Activated CD4-positive, alpha-beta T cell treated with anti-CD3 and anti-CD28 coated beads, Interleukin-2, amount 10 ng/mL, durations not matched to agents 24 days and 14 days (primary cell): ENCODE results near the gene DPY19L1. TPM values are rescaled to one million over a fixed set of nuclear protein-coding genes. Genes with fewer than 3 reads are reported as not detected.
"Not testable (repeated sequence)": the region's sequence is repeated elsewhere in the genome, so short reads cannot be mapped to it uniquely, and the experiment has no call there.

Experiments used
- DNase-seq: peaks from one replicate; pipeline ENCODE4 v3.0.0; 2022
- H3K27ac Mint-ChIP-seq: one replicate; pipeline ENCODE4 v1.8.0; 2022; ENCODE audit warnings: mild to moderate bottlenecking, mixed read lengths
- H3K27me3 Mint-ChIP-seq: one replicate; pipeline ENCODE4 v1.8.0; 2022; ENCODE audit warnings: mixed read lengths
- H3K36me3 Mint-ChIP-seq: one replicate; pipeline ENCODE4 v1.8.0; 2022; ENCODE audit warnings: low read depth, mild to moderate bottlenecking, mixed read lengths
- H3K4me1 Mint-ChIP-seq: one replicate; pipeline ENCODE4 v1.8.0; 2021; ENCODE audit warnings: mixed read lengths
- H3K4me3 Mint-ChIP-seq: one replicate; pipeline ENCODE4 v1.8.0; 2022; ENCODE audit warnings: mild to moderate bottlenecking, moderate library complexity, mixed read lengths
- H3K9me3 Mint-ChIP-seq: one replicate; pipeline ENCODE4 v1.8.0; 2021; ENCODE audit warnings: mixed read lengths
- intact Hi-C: fragments of 100-400 bp; cut with micrococcal nuclease; formaldehyde crosslinking; loops from one replicate; pipeline ENCODE4 v1.15.1; 2023
- total RNA-seq: library from RNA; stranded (reverse); gene quantifications from 2 replicates; pipeline ENCODE4 v1.2.3, GENCODE V29; 2022

Gene DPY19L1
- total RNA-seq, 1 donor from 2014 or later, result 11.1 TPM

- H3K36me3 Mint-ChIP-seq, intact Hi-C loops, DNase-seq, H3K27ac Mint-ChIP-seq, H3K4me1 Mint-ChIP-seq, H3K4me3 Mint-ChIP-seq, H3K9me3 Mint-ChIP-seq: not testable (repeated sequence)
- H3K27me3 Mint-ChIP-seq, result peaks cover 27% of the 10 kb centered on the region
Measured at GRCh38 chr7:35043301-35043700, 6.0 kb upstream of the DPY19L1 start.

GRCh38 chr7:35040906-35041305 is 3.6 kb upstream of the DPY19L1 start:
- peak; percentile 18 for DNase-seq
- intact Hi-C loops, result no loop called here

GRCh38 chr7:35039343-35039742 is 2.1 kb upstream of the DPY19L1 start:
- Mint-ChIP-seq H3K27ac (no peak overlapping the region), H3K4me1 (peaks cover 24% of the 10 kb centered on the region), H3K9me3 (no peaks in the 10 kb centered on the region), H3K27me3 (peaks cover 29% of the 10 kb centered on the region), H3K36me3 (no peaks in the 10 kb centered on the region), H3K4me3 (no peak overlapping the region)
- intact Hi-C loops, result loop anchor here (5.0 to 10.0 kb wide), 3 partner anchors 65 to 1113 kb away; partner anchors contain the start of genes EEPD1 and SEPTIN7
- peak; percentile 53 for DNase-seq

More at GRCh38 chr7:35040906-35041305, 3.6 kb upstream of the DPY19L1 start:
- H3K27ac Mint-ChIP-seq, result no peak overlapping the region
- H3K4me3 Mint-ChIP-seq, result no peak overlapping the region
- peaks cover 29% of the 10 kb centered on the region for H3K27me3 Mint-ChIP-seq
- no peaks in the 10 kb centered on the region for H3K9me3 Mint-ChIP-seq
- no peaks in the 10 kb centered on the region for H3K36me3 Mint-ChIP-seq
- H3K4me1 Mint-ChIP-seq, result peaks cover 12% of the 10 kb centered on the region

GRCh38 chr7:35038354-35038753 is 1.1 kb upstream of the DPY19L1 start:
- peak overlapping the region; percentile 78 for H3K27ac Mint-ChIP-seq
- H3K4me3 Mint-ChIP-seq, result peak overlapping the region; percentile 86
- peak; percentile 54 for DNase-seq
- no peaks in the 10 kb centered on the region for H3K9me3 Mint-ChIP-seq
- H3K27me3 Mint-ChIP-seq, result peaks cover 29% of the 10 kb centered on the region
- no peaks in the 10 kb centered on the region for H3K36me3 Mint-ChIP-seq
- intact Hi-C loops, result loop anchor here (5.0 to 10.0 kb wide), 3 partner anchors 64 to 1114 kb away; partner anchors contain the start of genes EEPD1 and SEPTIN7
- peaks cover 24% of the 10 kb centered on the region for H3K4me1 Mint-ChIP-seq

- peaks cover 27% of the 10 kb centered on the region for H3K27me3 Mint-ChIP-seq
- intact Hi-C loops, result loop anchor here (2.0 to 10.0 kb wide), 5 partner anchors 63 to 1115 kb away; partner anchors contain the start of genes EEPD1, HERPUD2 and SEPTIN7
- no peaks in the 10 kb centered on the region for H3K36me3 Mint-ChIP-seq
- peak overlapping the region; percentile 78 for H3K27ac Mint-ChIP-seq
- H3K9me3 Mint-ChIP-seq, result no peaks in the 10 kb centered on the region
- H3K4me1 Mint-ChIP-seq, result peaks cover 24% of the 10 kb centered on the region
- peak overlapping the region; percentile 86 for H3K4me3 Mint-ChIP-seq
- peak; percentile 97 for DNase-seq
Measured at GRCh38 chr7:35037526-35038341, 449 bp upstream of the DPY19L1 start.

GRCh38 chr7:35036361-35037171 is 719 bp downstream of the DPY19L1 start:
- Mint-ChIP-seq H3K27me3 (peaks cover 24% of the 10 kb centered on the region), H3K4me3 (peak overlapping the region; percentile 98), H3K4me1 (peaks cover 24% of the 10 kb centered on the region), H3K9me3 (no peaks in the 10 kb centered on the region), H3K36me3 (no peaks in the 10 kb centered on the region), H3K27ac (peak overlapping the region; percentile 96)
- DNase-seq, result peak; percentile 80
- intact Hi-C loops, result loop anchor here (1.0 to 10.0 kb wide), 6 partner anchors 44 to 1116 kb away; partner anchors contain the start of genes EEPD1, HERPUD2 and SEPTIN7

GRCh38 chr7:35035511-35035961 is 1.7 kb downstream of the DPY19L1 start:
- peaks cover 24% of the 10 kb centered on the region for H3K4me1 Mint-ChIP-seq
- peak overlapping the region; percentile 98 for H3K4me3 Mint-ChIP-seq
- DNase-seq, result peak; percentile 78
- no peaks in the 10 kb centered on the region for H3K36me3 Mint-ChIP-seq
- peaks cover 18% of the 10 kb centered on the region for H3K27me3 Mint-ChIP-seq
- H3K9me3 Mint-ChIP-seq, result no peaks in the 10 kb centered on the region
- intact Hi-C loops, result loop anchor here (5.0 to 10.0 kb wide), 3 partner anchors 61 to 1117 kb away; partner anchors contain the start of genes EEPD1 and SEPTIN7
- peak overlapping the region; percentile 96 for H3K27ac Mint-ChIP-seq

- no peak overlapping the region for H3K4me3 Mint-ChIP-seq
- H3K27ac Mint-ChIP-seq, result no peak overlapping the region
- peaks cover 10% of the 10 kb centered on the region for H3K27me3 Mint-ChIP-seq
- no peak for DNase-seq
- H3K36me3 Mint-ChIP-seq, result no peaks in the 10 kb centered on the region
- H3K9me3 Mint-ChIP-seq, result no peaks in the 10 kb centered on the region
- intact Hi-C loops, result loop anchor here (10.0 kb wide), 1 partner anchor 57 kb away; no protein-coding TSS in a partner anchor
- H3K4me1 Mint-ChIP-seq, result peaks cover 20% of the 10 kb centered on the region
Measured at GRCh38 chr7:35032166-35032565, 5.1 kb downstream of the DPY19L1 start.

GRCh38 chr7:35030848-35031247 is 6.4 kb downstream of the DPY19L1 start:
- Mint-ChIP-seq H3K4me3 (no peak overlapping the region), H3K9me3 (no peaks in the 10 kb centered on the region), H3K4me1 (peaks cover 12% of the 10 kb centered on the region), H3K36me3 (no peaks in the 10 kb centered on the region), H3K27ac (no peak overlapping the region), H3K27me3 (peaks cover 8% of the 10 kb centered on the region)
- intact Hi-C loops, result loop anchor here (10.0 kb wide), 1 partner anchor 56 kb away; no protein-coding TSS in a partner anchor
- DNase-seq, result no peak

GRCh38 chr7:35029311-35029710 is 8.0 kb downstream of the DPY19L1 start:
- H3K27me3 Mint-ChIP-seq, result peaks cover 8% of the 10 kb centered on the region

GRCh38 chr7:35026150-35026549 is 11.1 kb downstream of the DPY19L1 start:
- peak; percentile 33 for DNase-seq
- Mint-ChIP-seq H3K4me1 (peaks cover 2% of the 10 kb centered on the region), H3K9me3 (no peaks in the 10 kb centered on the region), H3K4me3 (no peak overlapping the region), H3K27me3 (peaks cover 3% of the 10 kb centered on the region), H3K27ac (no peak overlapping the region), H3K36me3 (no peaks in the 10 kb centered on the region)
- intact Hi-C loops, result no loop called here

More at GRCh38 chr7:35029311-35029710, 8.0 kb downstream of the DPY19L1 start:
- no peak overlapping the region for H3K27ac Mint-ChIP-seq
- no peaks in the 10 kb centered on the region for H3K9me3 Mint-ChIP-seq
- H3K4me3 Mint-ChIP-seq, result no peak overlapping the region
- DNase-seq, result no peak
- intact Hi-C loops, result no loop called here
- peaks cover 1% of the 10 kb centered on the region for H3K4me1 Mint-ChIP-seq
- H3K36me3 Mint-ChIP-seq, result no peaks in the 10 kb centered on the region

- no peak for DNase-seq
- no peak overlapping the region for H3K27ac Mint-ChIP-seq
- H3K4me1 Mint-ChIP-seq, result peaks cover 2% of the 10 kb centered on the region
- intact Hi-C loops, result no loop called here
- no peaks in the 10 kb centered on the region for H3K9me3 Mint-ChIP-seq
- H3K4me3 Mint-ChIP-seq, result no peak overlapping the region
- peaks cover 3% of the 10 kb centered on the region for H3K27me3 Mint-ChIP-seq
- no peaks in the 10 kb centered on the region for H3K36me3 Mint-ChIP-seq
Measured at GRCh38 chr7:35025369-35025870, 11.9 kb downstream of the DPY19L1 start.

- Mint-ChIP-seq H3K27me3 (no peaks in the 10 kb centered on the region), H3K4me1 (peaks cover 2% of the 10 kb centered on the region), H3K36me3 (no peaks in the 10 kb centered on the region), H3K9me3 (no peaks in the 10 kb centered on the region), H3K4me3 (no peak overlapping the region), H3K27ac (no peak overlapping the region)
- intact Hi-C loops, result no loop called here
- no peak for DNase-seq
Measured at GRCh38 chr7:35024298-35024697, 13.0 kb downstream of the DPY19L1 start.
